H1 (cell line): ENCODE data around the gene WDFY4. TPM values are rescaled to one million over a fixed set of nuclear protein-coding genes. Genes with fewer than 3 reads are reported as not detected.

Source experiments
- CTCF ChIA-PET: fragments of 300-600 bp; sonication (Branson Sonifier 250); formaldehyde crosslinking; loops from one replicate; lab custom pipeline; 2021; ENCODE audit not compliant: partially characterized antibody; lab: Charles Lee
- POLR2A ChIA-PET: fragments of 300-600 bp; sonication (Branson Sonifier 250); formaldehyde crosslinking; loops from one replicate; lab custom pipeline; 2021; ENCODE audit warnings: inconsistent platforms; ENCODE audit not compliant: partially characterized antibody; lab: Charles Lee
- DNase-seq, 2 experiments: peaks; one replicate each; pipeline versions ENCODE4 v3.0.0 to v3.0.0-alpha.2; 2010 to 2022; ENCODE audit warnings: low spot score in 2 of 2, low read depth in 1 of 2, mixed read lengths in 1 of 2
- FAIRE-seq: peaks from 2 replicates; lab custom pipeline; 2011; peaks lifted over from hg19 to GRCh38; lab: Jason Lieb, UNC
- H2AFZ ChIP-seq: 2 replicates; pipeline ENCODE4 v1.8.1; 2012; ENCODE audit warnings: low read length, inconsistent platforms
- H2AK5ac ChIP-seq: 2 replicates; pipeline ENCODE4 v1.6.1; 2013; ENCODE audit warnings: low read depth, low read length
- H2BK120ac ChIP-seq: replicated peaks from 2 replicates; pipeline ENCODE3; 2013; ENCODE audit warnings: low read depth, low read length, inconsistent platforms
- H2BK12ac ChIP-seq: 2 replicates; pipeline ENCODE4 v1.6.1; 2013; ENCODE audit warnings: low read depth, low read length
- H2BK15ac ChIP-seq: 2 replicates; pipeline ENCODE4 v1.6.1; 2013; ENCODE audit warnings: low read length
- H2BK20ac ChIP-seq: 2 replicates; pipeline ENCODE4 v1.6.1; 2013; ENCODE audit warnings: low read length
- H2BK5ac ChIP-seq: 2 replicates; pipeline ENCODE4 v1.6.1; 2013; ENCODE audit warnings: low read depth, low read length
- H3K14ac ChIP-seq: 2 replicates; pipeline ENCODE4 v1.6.1; 2013; ENCODE audit warnings: inconsistent platforms; ENCODE audit not compliant: insufficient read length
- H3K18ac ChIP-seq: 2 replicates; pipeline ENCODE4 v1.6.1; 2013; ENCODE audit warnings: low read length; ENCODE audit errors: extremely low read depth
- H3K23ac ChIP-seq: 2 replicates; pipeline ENCODE4 v1.6.1; 2013; ENCODE audit warnings: inconsistent platforms; ENCODE audit not compliant: insufficient read length
- H3K23me2 ChIP-seq: 2 replicates; pipeline ENCODE4 v1.6.1; 2013; ENCODE audit warnings: low read depth, low read length
- H3K27ac ChIP-seq: 2 replicates; pipeline ENCODE4 v1.6.1; 2011; ENCODE audit warnings: low read depth, low read length, inconsistent platforms
- H3K27me3 ChIP-seq, 4 experiments: replicated peaks in 1 of 4; 1 replicate in 1 of 4; 2 replicates in 3 of 4; pipeline versions ENCODE4 v1.6.1 to v1.8.1; 2011 to 2013; ENCODE audit warnings: low read length in 3 of 4, mild to moderate bottlenecking in 3 of 4, inconsistent platforms in 2 of 4, mixed read lengths in 2 of 4, moderate library complexity in 1 of 4; ENCODE audit not compliant: control insufficient read depth in 3 of 4, insufficient read depth in 3 of 4; ENCODE audit errors: extremely low read depth in 1 of 4
- H3K36me3 ChIP-seq, 4 experiments: 2 replicates each; pipeline versions ENCODE4 v1.6.1 to v1.8.1; 2011 to 2013; ENCODE audit warnings: mild to moderate bottlenecking in 4 of 4, low read length in 3 of 4, moderate library complexity in 2 of 4, control low read depth in 1 of 4, inconsistent platforms in 1 of 4; ENCODE audit not compliant: insufficient read depth in 4 of 4, control insufficient read depth in 2 of 4
- H3K4ac ChIP-seq: replicated peaks from 2 replicates; pipeline ENCODE3; 2013; ENCODE audit warnings: low read length, low read depth, mixed read lengths, inconsistent platforms; ENCODE audit not compliant: insufficient read length
- H3K4me1 ChIP-seq, 4 experiments: replicated peaks in 1 of 4; 1 replicate in 1 of 4; 2 replicates in 3 of 4; pipeline versions ENCODE4 v1.6.1 to v1.8.1; 2011 to 2013; ENCODE audit warnings: low read length in 3 of 4, inconsistent platforms in 2 of 4, mixed read lengths in 1 of 4; ENCODE audit not compliant: insufficient read depth in 4 of 4, control insufficient read depth in 3 of 4
- H3K4me2 ChIP-seq, 2 experiments: 2 replicates each; pipeline versions ENCODE4 v1.6.1 to v1.8.1; 2011 to 2013; ENCODE audit warnings: low read depth in 2 of 2, low read length in 2 of 2, control low read depth in 1 of 2, inconsistent platforms in 1 of 2, mild to moderate bottlenecking in 1 of 2; ENCODE audit not compliant: insufficient read depth in 1 of 2
- H3K4me3 ChIP-seq, 4 experiments: fragments of 200-600, 300-600 bp in 1 of 4; sonication (generic), shearing (Covaris generic), sonication (Bioruptor Twin) in 1 of 4; 2 replicates each; pipeline versions ENCODE4 v1.5.1 to v1.8.1; 2011 to 2016; ENCODE audit warnings: low read length in 4 of 4, low read depth in 3 of 4, control low read depth in 2 of 4, inconsistent platforms in 2 of 4, mild to moderate bottlenecking in 2 of 4, mixed read lengths in 1 of 4, moderate library complexity in 1 of 4; ENCODE audit not compliant: insufficient read depth in 2 of 4; ENCODE audit errors: extremely low read depth in 1 of 4
- H3K56ac ChIP-seq: replicated peaks from 2 replicates; pipeline ENCODE3; 2013; ENCODE audit warnings: low read depth, mild to moderate bottlenecking, mixed read lengths, low read length, inconsistent platforms; ENCODE audit not compliant: insufficient read length
- H3K79me1 ChIP-seq: 2 replicates; pipeline ENCODE4 v1.6.1; 2013; ENCODE audit warnings: low read depth, low read length, control low read depth
- H3K79me2 ChIP-seq, 2 experiments: 2 replicates each; pipeline versions ENCODE4 v1.6.1 to v1.8.1; 2012 to 2013; ENCODE audit warnings: low read length in 2 of 2, mild to moderate bottlenecking in 2 of 2, inconsistent platforms in 1 of 2; ENCODE audit not compliant: insufficient read depth in 2 of 2, control insufficient read depth in 1 of 2
- H3K9ac ChIP-seq, 4 experiments: replicated peaks in 1 of 4; 1 replicate in 1 of 4; 2 replicates in 3 of 4; pipeline versions ENCODE4 v1.6.1 to v1.8.1; 2011 to 2013; ENCODE audit warnings: low read depth in 3 of 4, low read length in 3 of 4, control low read depth in 2 of 4, mild to moderate bottlenecking in 2 of 4, moderate library complexity in 2 of 4, inconsistent platforms in 1 of 4; ENCODE audit errors: extremely low read depth in 1 of 4
- H3K9me3 ChIP-seq, 2 experiments: 2 replicates each; pipeline versions ENCODE4 v1.6.1 to v1.8.1; 2012 to 2013; ENCODE audit warnings: mild to moderate bottlenecking in 2 of 2, moderate library complexity in 2 of 2, control low read depth in 1 of 2, inconsistent platforms in 1 of 2, low read depth in 1 of 2, low read length in 1 of 2, mixed read lengths in 1 of 2; ENCODE audit not compliant: insufficient read depth in 2 of 2
- H4K20me1 ChIP-seq, 2 experiments: replicated peaks in 1 of 2; 2 replicates each; pipeline versions ENCODE3 to v1.8.1; 2011 to 2013; ENCODE audit warnings: inconsistent platforms in 2 of 2, low read length in 2 of 2, mild to moderate bottlenecking in 1 of 2; ENCODE audit not compliant: insufficient read depth in 2 of 2, control insufficient read depth in 1 of 2
- H4K5ac ChIP-seq: 2 replicates; pipeline ENCODE4 v1.6.1; 2013; ENCODE audit warnings: low read length, low read depth, mixed read lengths, inconsistent platforms; ENCODE audit not compliant: insufficient read length
- H4K8ac ChIP-seq: 2 replicates; pipeline ENCODE4 v1.8.0; 2013; ENCODE audit warnings: mild to moderate bottlenecking, moderate library complexity, low read length, inconsistent platforms; ENCODE audit not compliant: insufficient read depth; ENCODE audit errors: extremely low read depth
- H4K91ac ChIP-seq: replicated peaks from 2 replicates; pipeline ENCODE3; 2013; ENCODE audit warnings: low read length, mixed read lengths, inconsistent platforms; ENCODE audit not compliant: insufficient read length
- CREB1 ChIP-seq: IDR thresholded peaks from 2 replicates; pipeline ENCODE4 v1.6.1; 2012; ENCODE audit warnings: inconsistent platforms
- CTCF ChIP-seq, 3 experiments: IDR thresholded peaks; 1 replicate in 2 of 3; 2 replicates in 1 of 3; pipeline versions ENCODE4 v1.5.1 to v1.6.1; 2011; ENCODE audit warnings: low read length in 3 of 3, mild to moderate bottlenecking in 3 of 3, inconsistent platforms in 2 of 3, low read depth in 1 of 3, moderate library complexity in 1 of 3; ENCODE audit not compliant: insufficient read depth in 1 of 3; ENCODE audit errors: control extremely low read depth in 1 of 3
- RFX5 ChIP-seq: IDR thresholded peaks from 2 replicates; pipeline ENCODE4 v1.6.1; 2011; ENCODE audit warnings: low read depth, low read length, improper control_type of control experiment, borderline replicate concordance
- RXRA ChIP-seq: IDR thresholded peaks from 2 replicates; pipeline ENCODE4 v1.6.1; 2011; ENCODE audit warnings: low read depth, mild to moderate bottlenecking, low read length, moderate library complexity; ENCODE audit not compliant: insufficient read depth
- SRF ChIP-seq: IDR thresholded peaks from 2 replicates; pipeline ENCODE4 v1.6.1; 2011; ENCODE audit warnings: mild to moderate bottlenecking, low read depth, low read length, moderate library complexity
- TAF1 ChIP-seq: IDR thresholded peaks from 2 replicates; pipeline ENCODE4 v1.6.1; 2011; ENCODE audit warnings: mild to moderate bottlenecking, low read depth, low read length
- WGBS, 2 experiments: shearing (Covaris generic) in 1 of 2; methylation state at CpG; one replicate each; pipeline versions ENCODE4 v1.1.6 to v1.1.7; 2013 to 2015; ENCODE audit warnings: low lambda C conversion rate in 2 of 2, mixed read lengths in 2 of 2, inconsistent platforms in 1 of 2, low coverage in 1 of 2, missing lambda C conversion rate in 1 of 2; ENCODE audit not compliant: insufficient replicate concordance in 2 of 2, insufficient coverage in 1 of 2, insufficient read length in 1 of 2; ENCODE audit errors: extremely low coverage in 1 of 2, missing lambda C conversion rate in 1 of 2; 5-methylcytosine and 5-hydroxymethylcytosine counted together
- polyA plus RNA-seq, 7 experiments: library from polyadenylated mRNA; depleted of rRNA in 3 of 7; stranded (reverse) in 5 of 7; unstranded in 2 of 7; fragments of >200 nt in 5 of 7; fragments of 200-250 nt in 2 of 7; gene quantifications; 1 replicate in 5 of 7; 2 replicates in 1 of 7; 4 replicates in 1 of 7; pipeline versions ENCODE4 v1.2.1 to v1.2.3, GENCODE V29; 2011 to 2013; ENCODE audit warnings: missing spikeins in 2 of 7, mixed read lengths in 2 of 7
- total RNA-seq: library from RNA; stranded (reverse); fragmentation: NEBNext Ultra II Directional; extraction: Animal tissue kit (Norgen Biotek cat#: 25700); gene quantifications from 2 replicates; pipeline ENCODE4 v1.2.1, GENCODE V29; 2021

Gene WDFY4
- total and polyA plus RNA-seq, 2 of the 8 experiments (the other 6 are each of a cell fraction or from before 2014, with no cell fraction given), result not detected

- no peak for TF ChIP-seq CREB1
- no peak for TF ChIP-seq TAF1
- no peak for TF ChIP-seq SRF
- no peak for TF ChIP-seq RFX5
- no peak for TF ChIP-seq RXRA
- TF ChIP-seq CTCF (IDR thresholded peaks at IDR 0.05; ENCODE audit: control extremely low read depth in 1 of 3, insufficient read depth in 1 of 3, low read depth in 1 of 3, low read length in 3 of 3), result no peak
- Histone ChIP-seq H3K23me2 (no peaks in the 10 kb centered on the region), H3K79me2 (no peaks in the 10 kb centered on the region), H3K4me1 (no peaks in the 10 kb centered on the region), H3K27me3 (no peaks in the 10 kb centered on the region), H3K4me2 (no peak overlapping the region), H3K36me3 (no peaks in the 10 kb centered on the region), H3K27ac (no peak overlapping the region), H3K14ac (no peak overlapping the region), H2BK12ac (no peak overlapping the region), H2AK5ac (no peak overlapping the region), H4K20me1 (no peaks in the 10 kb centered on the region), H2BK15ac (no peak overlapping the region), H4K5ac (no peak overlapping the region), H3K9ac (no peak overlapping the region), H4K91ac (no peak overlapping the region), H3K4ac (no peak overlapping the region), H3K56ac (no peak overlapping the region), H3K18ac (no peak overlapping the region), H2BK5ac (no peak overlapping the region), H4K8ac (no peak overlapping the region), H2BK120ac (no peak overlapping the region), H3K79me1 (no peaks in the 10 kb centered on the region), H2AFZ (no peak overlapping the region), H2BK20ac (no peak overlapping the region), H3K23ac (no peak overlapping the region), H3K4me3 (no peak overlapping the region), H3K9me3 (no peaks in the 10 kb centered on the region)
- no peak for FAIRE-seq
- peak in 1 of 2 experiments; percentile 20 for DNase-seq
- 89% methylated on average over 5 of the region's 6 CpGs; no CpG with 5 or more reads in 1 of the 2 experiments for WGBS, 2 experiments
- CTCF ChIA-PET, result interaction anchor here (0.6 kb wide), 1 partner anchor 677 kb away, joined by 3 read pairs; no protein-coding TSS in a partner anchor
- POLR2A ChIA-PET, result no interaction called here
These were observed 1.1 kb downstream of the WDFY4 start for GRCh38 chr10:48685731-48686130.
